NT2/D1 (cell line): ENCODE data around the gene METTL21A.

Source experiments
- DNase-seq: peaks from one replicate; pipeline ENCODE4 v3.0.0-alpha.2; 2011; ENCODE audit warnings: low read depth, low spot score
- H3K27me3 ChIP-seq: 2 replicates; pipeline ENCODE4 v1.6.0; 2011; ENCODE audit warnings: mild to moderate bottlenecking; ENCODE audit not compliant: insufficient read length, insufficient read depth
- H3K36me3 ChIP-seq: 2 replicates; pipeline ENCODE4 v1.6.1; 2011; ENCODE audit warnings: mild to moderate bottlenecking, low read length, mixed read lengths; ENCODE audit not compliant: insufficient read depth, insufficient read length
- H3K4me1 ChIP-seq: 2 replicates; pipeline ENCODE4 v1.5.1; 2011; ENCODE audit not compliant: insufficient read depth, insufficient read length
- H3K4me3 ChIP-seq: 2 replicates; pipeline ENCODE4 v1.5.1; 2011; ENCODE audit warnings: low read depth; ENCODE audit not compliant: insufficient read length
- H3K9ac ChIP-seq: 2 replicates; pipeline ENCODE4 v1.6.0; 2011; ENCODE audit warnings: low read depth; ENCODE audit not compliant: insufficient read length
- H3K9me3 ChIP-seq: 2 replicates; pipeline ENCODE4 v1.5.1; 2011; ENCODE audit warnings: mild to moderate bottlenecking, low read length; ENCODE audit not compliant: insufficient read depth
- SUZ12 ChIP-seq: IDR thresholded peaks from 2 replicates; pipeline ENCODE4 v1.6.1; 2011; ENCODE audit not compliant: insufficient read length, insufficient read depth; ENCODE audit errors: extremely low read depth
- YY1 ChIP-seq: IDR thresholded peaks from 2 replicates; pipeline ENCODE4 v1.6.1; 2011; ENCODE audit not compliant: insufficient read length, insufficient read depth
- ZNF274 ChIP-seq: IDR thresholded peaks from 2 replicates; pipeline ENCODE4 v1.6.1; 2011; ENCODE audit warnings: mild to moderate bottlenecking, low read depth, low read length

The METTL21A gene

GRCh38 chr2:207625014-207625907 lies at the start of gene METTL21A:
Gene METTL21A, minus strand, starts transcription at chr2:207625394. Its CDS starts 1,019 bp downstream, at chr2:207624375.
- peak within 1 kb of the TSS; percentile 93 for H3K9ac ChIP-seq
- H3K27me3 ChIP-seq: no peaks in the 10 kb centered on the region
- H3K9me3 ChIP-seq: no peaks in the 10 kb centered on the region
- TF ChIP-seq ZNF274 (no peak), SUZ12 (no peak), YY1 (no peak)
- DNase-seq: peak; percentile 64
- peaks cover 30% of the 10 kb centered on the region for H3K36me3 ChIP-seq
- H3K4me3 ChIP-seq: peak within 1 kb of the TSS; percentile 92
- no peaks in the 10 kb centered on the region for H3K4me1 ChIP-seq

GRCh38 chr2:207674826-207675225 lies 49.6 kb upstream of the METTL21A start:
- TF ChIP-seq YY1 (no peak), SUZ12 (no peak), ZNF274 (no peak)
- no peaks in the 10 kb centered on the region for H3K9me3 ChIP-seq
- no peaks in the 10 kb centered on the region for H3K36me3 ChIP-seq
- H3K27me3 ChIP-seq: no peaks in the 10 kb centered on the region
- no peak overlapping the region for H3K4me3 ChIP-seq
- DNase-seq: peak; percentile 28
- no peak overlapping the region for H3K9ac ChIP-seq
- H3K4me1 ChIP-seq: peaks cover 2% of the 10 kb centered on the region

GRCh38 chr2:207674266-207674774 lies 49.1 kb upstream of the METTL21A start:
- H3K9me3 ChIP-seq: no peaks in the 10 kb centered on the region
- no peak overlapping the region for H3K4me3 ChIP-seq
- H3K27me3 ChIP-seq: no peaks in the 10 kb centered on the region
- TF ChIP-seq ZNF274 (no peak), SUZ12 (no peak), YY1 (no peak)
- H3K36me3 ChIP-seq: no peaks in the 10 kb centered on the region
- no peak for DNase-seq
- H3K9ac ChIP-seq: no peak overlapping the region
- H3K4me1 ChIP-seq: peaks cover 2% of the 10 kb centered on the region

GRCh38 chr2:207673431-207673830 lies 48.2 kb upstream of the METTL21A start:
- Histone ChIP-seq H3K9ac (no peak overlapping the region), H3K27me3 (no peaks in the 10 kb centered on the region), H3K4me3 (no peak overlapping the region), H3K4me1 (peaks cover 2% of the 10 kb centered on the region), H3K9me3 (no peaks in the 10 kb centered on the region), H3K36me3 (no peaks in the 10 kb centered on the region)
- TF ChIP-seq ZNF274: no peak
- no peak for TF ChIP-seq SUZ12
- TF ChIP-seq YY1: no peak
- peak; percentile 23 for DNase-seq

- no peak overlapping the region for H3K9ac ChIP-seq
- peaks cover 2% of the 10 kb centered on the region for H3K4me1 ChIP-seq
- no peaks in the 10 kb centered on the region for H3K27me3 ChIP-seq
- TF ChIP-seq ZNF274: no peak
- no peak for TF ChIP-seq SUZ12
- TF ChIP-seq YY1: no peak
- no peaks in the 10 kb centered on the region for H3K9me3 ChIP-seq
- H3K4me3 ChIP-seq: no peak overlapping the region
- H3K36me3 ChIP-seq: no peaks in the 10 kb centered on the region
- DNase-seq: no peak
Measured at GRCh38 chr2:207670887-207671286, 45.7 kb upstream of the METTL21A start.

GRCh38 chr2:207663870-207664545 lies 38.8 kb upstream of the METTL21A start:
- TF ChIP-seq YY1: no peak
- no peak for TF ChIP-seq SUZ12
- no peak for TF ChIP-seq ZNF274
- H3K4me1 ChIP-seq: peaks cover 4% of the 10 kb centered on the region
- no peak overlapping the region for H3K9ac ChIP-seq
- H3K36me3 ChIP-seq: no peaks in the 10 kb centered on the region
- H3K4me3 ChIP-seq: no peak overlapping the region
- no peaks in the 10 kb centered on the region for H3K9me3 ChIP-seq
- no peaks in the 10 kb centered on the region for H3K27me3 ChIP-seq
- DNase-seq: no peak

GRCh38 chr2:207662203-207662602 lies 37.0 kb upstream of the METTL21A start:
- Histone ChIP-seq H3K9me3 (no peaks in the 10 kb centered on the region), H3K36me3 (no peaks in the 10 kb centered on the region), H3K27me3 (no peaks in the 10 kb centered on the region), H3K4me1 (peaks cover 4% of the 10 kb centered on the region), H3K9ac (no peak overlapping the region), H3K4me3 (no peak overlapping the region)
- DNase-seq: no peak
- TF ChIP-seq YY1: no peak
- no peak for TF ChIP-seq ZNF274
- TF ChIP-seq SUZ12: no peak
